Measurements from ENCODE around the gene SP1. TPM values are rescaled to one million over a fixed set of nuclear protein-coding genes. Genes with fewer than 3 reads are reported as not detected.
A peak's percentile ranks its signal among the peaks of the same experiment; 100 is the strongest.
"Not testable (repeated sequence)": the region's sequence is repeated elsewhere in the genome, so short reads cannot be mapped to it uniquely, and the experiment has no call there.

The SP1 gene
- 65.6 and 66.0 TPM in 2 replicates for total RNA-seq

DNA sequence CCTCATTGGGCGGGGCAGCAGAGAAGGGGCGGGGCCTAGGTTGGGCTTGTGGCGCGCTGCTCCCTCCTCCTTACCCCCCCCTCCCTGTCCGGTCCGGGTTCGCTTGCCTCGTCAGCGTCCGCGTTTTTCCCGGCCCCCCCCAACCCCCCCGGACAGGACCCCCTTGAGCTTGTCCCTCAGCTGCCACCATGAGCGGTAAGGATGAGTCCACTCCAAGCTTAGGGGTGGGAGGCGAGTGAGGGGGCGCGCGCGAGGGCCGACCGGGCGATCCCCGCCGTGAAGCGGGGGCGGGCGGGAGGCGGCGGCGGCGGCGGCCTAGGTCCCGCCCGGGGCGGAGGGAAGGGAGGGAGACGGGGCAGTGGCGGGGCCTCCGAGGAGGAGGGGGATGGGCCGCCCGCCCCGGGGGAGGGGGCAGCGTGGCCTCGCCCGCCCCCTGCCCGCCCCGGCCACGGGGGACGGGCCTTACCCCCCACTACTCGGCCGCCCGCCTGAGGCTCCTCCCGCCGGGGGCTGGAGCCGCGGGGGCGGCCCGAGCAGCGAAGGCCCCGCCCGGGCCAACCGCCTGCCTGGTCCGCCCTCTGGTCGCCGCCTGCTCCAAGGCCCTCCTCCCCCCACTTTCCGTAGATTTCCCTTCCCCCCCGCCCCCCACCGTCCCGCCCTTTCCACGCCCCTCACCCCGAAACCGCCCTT lies at the start of gene SP1:
Gene SP1, plus strand, starts transcription at position 73 of the 690 bp plus-strand sequence. Its CDS starts 116 bp downstream, at position 189.
- peak; percentile 92 for DNase-seq (ENCODE audit: low spot score)
- Mint-ChIP-seq H3K36me3 (ENCODE audit: low read depth) (peaks cover 27% of the 10 kb centered on the region), H3K27me3 (ENCODE audit: insufficient read depth) (no peaks in the 10 kb centered on the region), H3K9me3 (no peaks in the 10 kb centered on the region), H3K4me1 (ENCODE audit: low read depth) (peaks cover 37% of the 10 kb centered on the region), H3K27ac (peak within 1 kb of the TSS; percentile 90), H3K4me3 (peak within 1 kb of the TSS; percentile 88)
- intact Hi-C loops (cut with micrococcal nuclease): loop anchor here (1.0 to 5.0 kb wide), 8 partner anchors 41 to 374 kb away; partner anchors contain the start of genes ATF7, CALCOCO1, EIF4B and SPRYD3

DNA sequence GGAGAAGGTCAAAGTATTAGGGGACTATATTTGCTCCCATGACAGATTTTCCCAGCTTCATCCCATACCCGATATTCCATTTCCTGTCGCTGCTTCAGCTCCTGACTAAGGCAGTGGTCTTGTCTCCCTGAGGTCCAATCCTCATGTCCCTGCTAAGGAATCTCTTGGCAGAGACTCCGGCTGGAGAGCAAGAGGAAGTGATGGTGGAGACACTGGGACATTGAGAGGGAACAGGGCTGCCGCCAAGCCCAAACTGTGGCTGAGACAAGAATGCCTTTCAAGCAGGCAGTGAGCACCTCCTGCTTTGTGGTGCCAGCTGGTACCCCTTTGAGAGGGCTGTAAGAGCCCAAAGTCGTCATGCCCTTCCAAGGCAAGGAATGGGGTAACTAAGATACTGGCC lies 49.3 kb upstream of the SP1 start:
- H3K9me3 Mint-ChIP-seq: no peaks in the 10 kb centered on the region
- H3K27ac Mint-ChIP-seq: no peak overlapping the region
- H3K4me3 Mint-ChIP-seq: no peak overlapping the region
- H3K36me3 Mint-ChIP-seq (ENCODE audit: low read depth): no peaks in the 10 kb centered on the region
- DNase-seq (ENCODE audit: low spot score): no peak
- peaks cover 44% of the 10 kb centered on the region for H3K27me3 Mint-ChIP-seq (ENCODE audit: insufficient read depth)
- peaks cover 6% of the 10 kb centered on the region for H3K4me1 Mint-ChIP-seq (ENCODE audit: low read depth)
- intact Hi-C loops (cut with micrococcal nuclease): no loop called here

DNA sequence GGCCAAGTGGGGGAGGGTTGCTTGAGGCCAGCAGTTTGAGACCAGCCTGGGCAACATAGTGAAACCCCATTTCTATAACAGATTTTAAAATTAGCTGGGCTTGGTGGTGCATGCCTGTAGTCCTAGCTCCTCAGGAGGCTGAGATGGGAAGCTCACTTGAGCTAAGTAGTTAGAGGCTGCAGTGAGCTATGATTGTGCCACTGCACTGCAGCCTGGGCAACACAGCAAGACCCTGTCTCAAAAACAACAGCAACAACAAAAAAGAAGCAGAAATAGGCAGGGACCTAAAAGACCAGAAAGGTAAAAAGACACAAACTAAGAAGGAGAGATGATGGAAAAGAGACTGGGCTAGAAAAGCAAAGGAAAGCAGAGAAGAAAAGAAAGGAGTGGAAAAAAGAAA lies 47.6 kb upstream of the SP1 start:
- H3K27ac Mint-ChIP-seq; DNase-seq (ENCODE audit: low spot score); intact Hi-C loops (cut with micrococcal nuclease); H3K4me3 Mint-ChIP-seq; H3K9me3 Mint-ChIP-seq; H3K36me3 Mint-ChIP-seq (ENCODE audit: low read depth); H3K4me1 Mint-ChIP-seq (ENCODE audit: low read depth): not testable (repeated sequence)
- H3K27me3 Mint-ChIP-seq (ENCODE audit: insufficient read depth): peaks cover 46% of the 10 kb centered on the region

DNA sequence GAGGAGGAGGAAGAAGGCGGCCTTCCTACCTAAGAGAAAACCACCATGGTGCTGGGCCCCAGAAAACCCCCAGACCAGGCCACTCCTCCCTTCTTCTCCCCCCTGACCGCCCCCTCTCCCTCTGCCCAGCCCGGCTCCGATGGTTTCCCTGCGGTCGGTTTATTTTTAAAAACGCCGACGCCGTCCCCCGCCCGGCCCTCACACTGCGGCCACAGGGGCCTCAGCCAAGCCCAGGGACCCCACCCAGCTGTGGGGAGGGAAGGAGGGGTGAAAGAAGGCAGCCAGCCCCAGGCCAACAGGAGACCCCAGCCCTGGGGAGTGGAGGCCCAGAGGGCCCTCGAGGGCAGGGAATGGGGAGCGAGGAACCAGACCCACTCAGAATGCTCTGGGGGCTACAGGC lies 47.2 kb upstream of the SP1 start:
- Mint-ChIP-seq H3K4me3 (no peak overlapping the region), H3K36me3 (ENCODE audit: low read depth) (no peaks in the 10 kb centered on the region), H3K4me1 (ENCODE audit: low read depth) (peaks cover 4% of the 10 kb centered on the region), H3K27ac (no peak overlapping the region), H3K9me3 (no peaks in the 10 kb centered on the region), H3K27me3 (ENCODE audit: insufficient read depth) (peaks cover 44% of the 10 kb centered on the region)
- DNase-seq (ENCODE audit: low spot score): no peak
- intact Hi-C loops (cut with micrococcal nuclease): no loop called here

DNA sequence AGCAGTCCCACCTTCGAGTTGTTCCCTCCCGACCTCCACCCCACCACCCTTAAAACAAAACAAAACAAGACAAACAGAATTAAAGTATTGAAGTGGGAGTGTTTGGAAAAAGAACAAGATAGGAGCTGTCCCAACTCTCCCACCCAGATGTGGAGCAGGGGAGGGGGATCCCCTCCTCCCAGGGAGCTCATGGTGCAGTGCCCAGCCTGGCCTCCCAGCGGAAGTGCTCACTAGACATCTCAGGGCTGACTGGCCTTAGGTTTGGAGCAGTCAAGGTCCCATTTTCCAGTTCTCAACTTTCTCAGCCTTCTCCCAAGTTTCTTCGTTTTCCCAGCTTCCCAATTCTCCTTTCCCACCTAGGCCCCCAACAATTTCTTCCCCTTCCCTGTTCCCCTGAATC lies 46.7 kb upstream of the SP1 start:
- no peaks in the 10 kb centered on the region for H3K9me3 Mint-ChIP-seq
- peaks cover 49% of the 10 kb centered on the region for H3K27me3 Mint-ChIP-seq (ENCODE audit: insufficient read depth)
- H3K36me3 Mint-ChIP-seq (ENCODE audit: low read depth): no peaks in the 10 kb centered on the region
- peaks cover 9% of the 10 kb centered on the region for H3K4me1 Mint-ChIP-seq (ENCODE audit: low read depth)
- intact Hi-C loops (cut with micrococcal nuclease): no loop called here
- H3K27ac Mint-ChIP-seq: no peak overlapping the region
- no peak overlapping the region for H3K4me3 Mint-ChIP-seq
- no peak for DNase-seq (ENCODE audit: low spot score)

DNA sequence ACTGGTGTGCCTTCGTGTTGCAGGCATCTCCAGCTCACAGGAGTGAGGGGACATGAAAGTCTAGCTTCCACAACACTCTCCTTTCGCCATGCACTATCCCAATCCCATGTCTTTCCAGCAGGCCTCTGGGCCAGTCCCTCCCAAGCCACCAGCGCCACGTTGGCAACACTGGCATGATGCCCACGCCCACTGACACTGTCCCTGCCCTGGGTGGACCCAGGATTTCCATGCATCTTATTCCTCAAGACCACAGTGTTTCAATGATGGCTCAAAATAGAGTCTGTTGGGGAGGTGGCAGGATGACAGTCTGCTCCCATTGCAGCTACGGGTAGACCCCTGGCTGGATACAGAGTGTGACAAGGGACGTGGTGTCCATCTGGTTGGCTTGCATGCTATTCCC lies 46.1 kb upstream of the SP1 start:
- intact Hi-C loops (cut with micrococcal nuclease): no loop called here
- peaks cover 12% of the 10 kb centered on the region for H3K4me1 Mint-ChIP-seq (ENCODE audit: low read depth)
- no peaks in the 10 kb centered on the region for H3K9me3 Mint-ChIP-seq
- H3K4me3 Mint-ChIP-seq: no peak overlapping the region
- H3K27ac Mint-ChIP-seq: peak overlapping the region; percentile 48
- H3K27me3 Mint-ChIP-seq (ENCODE audit: insufficient read depth): peaks cover 52% of the 10 kb centered on the region
- no peaks in the 10 kb centered on the region for H3K36me3 Mint-ChIP-seq (ENCODE audit: low read depth)
- DNase-seq (ENCODE audit: low spot score): no peak

DNA sequence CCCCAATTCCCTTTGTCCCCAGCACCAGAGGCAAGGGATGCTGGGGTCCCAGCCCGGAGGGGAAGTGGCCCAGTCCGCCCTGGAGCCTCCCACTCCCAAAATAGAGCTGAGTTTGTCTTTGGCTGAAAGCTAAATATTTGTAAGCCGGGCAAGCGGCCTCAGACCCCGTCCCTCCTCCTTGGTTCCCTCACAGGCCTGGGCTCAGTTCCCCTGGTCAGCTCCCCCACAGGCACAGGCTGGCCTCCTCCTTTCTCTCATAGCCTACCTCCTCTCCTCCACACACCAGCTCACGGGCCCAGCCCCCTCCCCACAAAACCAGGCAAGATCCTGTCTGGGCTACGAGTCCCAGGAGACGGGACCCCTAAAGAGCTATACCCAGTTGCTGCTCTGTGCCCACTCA lies 45.2 kb upstream of the SP1 start:
- H3K9me3 Mint-ChIP-seq: no peaks in the 10 kb centered on the region
- H3K4me3 Mint-ChIP-seq: no peak overlapping the region
- peak overlapping the region; percentile 40 for H3K27ac Mint-ChIP-seq
- H3K4me1 Mint-ChIP-seq (ENCODE audit: low read depth): peaks cover 12% of the 10 kb centered on the region
- H3K36me3 Mint-ChIP-seq (ENCODE audit: low read depth): no peaks in the 10 kb centered on the region
- peaks cover 51% of the 10 kb centered on the region for H3K27me3 Mint-ChIP-seq (ENCODE audit: insufficient read depth)
- intact Hi-C loops (cut with micrococcal nuclease): no loop called here
- DNase-seq (ENCODE audit: low spot score): no peak

DNA sequence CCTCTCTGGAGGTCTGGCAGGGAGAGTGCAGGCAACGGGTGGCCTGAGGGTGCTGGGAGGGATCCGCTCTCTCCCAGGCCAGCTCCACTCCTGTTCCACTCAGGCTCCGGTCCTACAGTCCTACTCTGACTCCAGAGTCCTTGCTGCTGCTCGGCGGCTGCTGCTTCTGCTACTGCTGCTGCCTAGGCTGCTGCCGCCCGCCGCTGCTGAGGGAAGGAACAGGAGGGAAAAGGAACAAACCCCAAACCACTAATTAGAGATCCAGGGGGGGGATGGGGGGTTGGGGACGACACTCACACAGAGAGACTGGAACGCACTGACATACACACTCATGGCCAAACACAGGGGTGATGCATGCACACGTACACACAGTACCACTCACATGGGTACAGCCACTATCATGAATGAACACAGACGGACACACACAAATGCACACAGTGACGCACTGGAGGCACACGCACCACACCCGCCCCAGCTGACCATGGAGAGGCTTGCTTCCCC lies 43.7 kb upstream of the SP1 start, which contains the start of gene SP7:
Gene SP7, minus strand, starts transcription at position 174 of the 501 bp plus-strand sequence. CDS start 708 bp downstream, outside the sequence.
- no peak within 1 kb of the TSS for H3K27ac Mint-ChIP-seq
- no peak for DNase-seq (ENCODE audit: low spot score)
- peaks cover 51% of the 10 kb centered on the region for H3K27me3 Mint-ChIP-seq (ENCODE audit: insufficient read depth)
- H3K36me3 Mint-ChIP-seq (ENCODE audit: low read depth): no peaks in the 10 kb centered on the region
- H3K4me1 Mint-ChIP-seq (ENCODE audit: low read depth): peaks cover 12% of the 10 kb centered on the region
- no peak within 1 kb of the TSS for H3K4me3 Mint-ChIP-seq
- intact Hi-C loops (cut with micrococcal nuclease): no loop called here
- H3K9me3 Mint-ChIP-seq: no peaks in the 10 kb centered on the region

DNA sequence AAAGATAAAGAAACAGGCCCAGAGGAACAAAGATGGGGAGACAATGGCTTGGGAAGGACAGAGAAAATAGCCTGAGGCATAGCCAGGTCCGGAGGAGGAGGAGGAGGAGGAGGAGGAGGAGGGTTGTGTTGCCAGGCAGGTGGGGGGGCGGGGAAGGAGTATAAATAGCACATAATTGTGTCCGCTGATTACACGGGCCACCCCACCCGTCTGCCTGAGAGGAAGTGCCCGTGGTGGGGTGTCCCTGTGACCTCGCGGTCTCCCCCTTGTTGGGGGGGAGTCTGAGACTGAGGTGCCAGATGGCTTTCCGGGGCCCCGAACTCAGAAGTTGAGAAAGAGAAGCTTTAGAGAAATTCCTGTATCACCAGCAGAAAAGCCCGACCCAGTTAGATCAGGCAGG lies 42.0 kb upstream of the SP1 start:
- Mint-ChIP-seq H3K4me3 (no peak overlapping the region), H3K4me1 (ENCODE audit: low read depth) (peaks cover 13% of the 10 kb centered on the region), H3K9me3 (no peaks in the 10 kb centered on the region), H3K27me3 (ENCODE audit: insufficient read depth) (peaks cover 48% of the 10 kb centered on the region), H3K36me3 (ENCODE audit: low read depth) (no peaks in the 10 kb centered on the region), H3K27ac (no peak overlapping the region)
- DNase-seq (ENCODE audit: low spot score): no peak
- intact Hi-C loops (cut with micrococcal nuclease): no loop called here

DNA sequence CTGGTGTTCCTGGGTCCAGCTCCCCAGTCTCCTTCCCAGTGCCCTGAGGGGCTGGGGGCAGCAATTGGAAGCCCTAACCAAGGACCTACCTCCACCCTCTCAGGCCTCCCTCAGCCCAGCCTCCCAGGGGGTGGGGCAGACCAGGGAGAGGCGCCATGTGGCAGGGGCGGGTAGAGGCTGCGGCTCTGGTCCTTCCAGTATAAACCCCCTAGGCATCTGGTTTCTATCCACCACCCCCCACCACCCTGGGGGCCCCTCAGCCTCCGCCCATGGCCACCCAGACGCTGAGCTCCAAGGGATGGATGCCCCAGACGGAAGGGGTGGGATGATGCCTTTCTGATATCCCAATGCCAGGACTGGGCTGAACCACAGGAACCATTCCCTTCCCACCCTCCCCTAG lies 41.1 kb upstream of the SP1 start:
- no peak for DNase-seq (ENCODE audit: low spot score)
- H3K27me3 Mint-ChIP-seq (ENCODE audit: insufficient read depth): peaks cover 47% of the 10 kb centered on the region
- no peaks in the 10 kb centered on the region for H3K9me3 Mint-ChIP-seq
- H3K27ac Mint-ChIP-seq: no peak overlapping the region
- intact Hi-C loops (cut with micrococcal nuclease): no loop called here
- peaks cover 21% of the 10 kb centered on the region for H3K4me1 Mint-ChIP-seq (ENCODE audit: low read depth)
- H3K36me3 Mint-ChIP-seq (ENCODE audit: low read depth): no peaks in the 10 kb centered on the region
- H3K4me3 Mint-ChIP-seq: no peak overlapping the region

DNA sequence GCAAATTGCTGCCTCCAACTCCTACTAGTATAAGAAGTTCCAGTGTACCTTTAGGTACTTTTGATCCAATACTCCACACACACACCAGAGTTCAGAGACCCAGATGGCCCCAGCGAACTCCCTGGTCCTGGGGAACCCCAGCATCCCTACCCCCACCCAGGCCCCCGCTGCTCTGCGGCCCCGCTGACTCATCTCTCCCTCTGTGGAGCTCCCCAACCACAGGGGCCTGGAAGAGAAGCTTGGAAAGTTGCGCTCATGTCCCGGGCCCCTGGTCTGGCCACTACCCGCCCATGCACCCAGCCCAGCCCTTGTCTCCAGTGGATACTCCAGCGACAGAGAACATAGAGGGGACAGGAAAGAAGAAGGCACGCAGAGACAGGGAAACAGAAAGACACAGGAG lies 39.6 kb upstream of the SP1 start:
- peaks cover 39% of the 10 kb centered on the region for H3K27me3 Mint-ChIP-seq (ENCODE audit: insufficient read depth)
- peaks cover 33% of the 10 kb centered on the region for H3K4me1 Mint-ChIP-seq (ENCODE audit: low read depth)
- no peaks in the 10 kb centered on the region for H3K36me3 Mint-ChIP-seq (ENCODE audit: low read depth)
- H3K4me3 Mint-ChIP-seq: no peak overlapping the region
- no peak overlapping the region for H3K27ac Mint-ChIP-seq
- intact Hi-C loops (cut with micrococcal nuclease): no loop called here
- no peak for DNase-seq (ENCODE audit: low spot score)
- no peaks in the 10 kb centered on the region for H3K9me3 Mint-ChIP-seq

DNA sequence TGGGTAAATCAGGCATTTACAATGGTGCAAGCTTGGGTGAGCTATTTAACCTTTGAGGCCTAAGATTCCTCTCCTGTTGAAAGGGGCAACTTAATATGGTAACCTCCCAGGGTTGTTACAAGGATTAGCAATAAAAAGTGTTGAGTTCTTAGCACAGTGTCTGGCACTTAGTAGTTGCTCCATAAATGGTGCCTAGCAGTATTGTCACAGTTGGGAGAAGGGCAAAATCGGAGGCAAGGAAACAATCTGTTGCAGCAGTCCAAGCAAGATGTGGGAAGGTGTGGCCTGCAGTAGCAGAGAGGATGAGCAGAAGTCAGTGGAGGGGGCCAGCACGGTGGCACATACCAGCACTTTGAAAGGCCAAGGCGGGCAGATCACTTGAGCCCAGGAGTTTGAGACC lies 36.5 kb upstream of the SP1 start:
- Mint-ChIP-seq H3K4me3 (peak overlapping the region; percentile 61), H3K27ac (peak overlapping the region; percentile 46)
- intact Hi-C loops (cut with micrococcal nuclease): no loop called here

DNA sequence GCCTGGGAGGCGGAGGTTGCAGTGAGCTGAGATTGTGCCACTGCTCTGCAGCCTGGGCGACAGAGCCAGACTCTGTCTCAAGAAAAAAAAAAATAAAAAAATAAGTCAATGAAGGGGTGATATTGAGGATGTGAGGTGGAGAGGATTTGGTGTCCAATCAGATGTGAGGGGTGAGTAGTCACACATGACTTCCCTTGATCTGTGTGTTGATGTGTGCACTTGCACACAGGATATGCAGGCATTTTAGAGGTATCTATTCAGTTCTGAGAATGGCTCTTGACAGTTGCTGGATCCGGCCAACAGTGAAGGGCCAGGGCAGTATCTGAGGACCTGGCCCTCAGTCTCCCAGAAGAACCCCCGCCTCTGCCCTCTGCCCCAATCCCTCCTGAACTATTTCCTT lies 36.0 kb upstream of the SP1 start:
- no peaks in the 10 kb centered on the region for H3K9me3 Mint-ChIP-seq
- intact Hi-C loops (cut with micrococcal nuclease): no loop called here
- peaks cover 23% of the 10 kb centered on the region for H3K4me1 Mint-ChIP-seq (ENCODE audit: low read depth)
- no peak for DNase-seq (ENCODE audit: low spot score)
- peaks cover 15% of the 10 kb centered on the region for H3K27me3 Mint-ChIP-seq (ENCODE audit: insufficient read depth)
- H3K4me3 Mint-ChIP-seq: peak overlapping the region; percentile 61
- no peaks in the 10 kb centered on the region for H3K36me3 Mint-ChIP-seq (ENCODE audit: low read depth)
- H3K27ac Mint-ChIP-seq: peak overlapping the region; percentile 64

More for the DNA sequence above, 36.5 kb upstream of the SP1 start:
- no peaks in the 10 kb centered on the region for H3K36me3 Mint-ChIP-seq (ENCODE audit: low read depth)
- H3K27me3 Mint-ChIP-seq (ENCODE audit: insufficient read depth): peaks cover 17% of the 10 kb centered on the region
- H3K4me1 Mint-ChIP-seq (ENCODE audit: low read depth): peaks cover 24% of the 10 kb centered on the region
- DNase-seq (ENCODE audit: low spot score): no peak
- no peaks in the 10 kb centered on the region for H3K9me3 Mint-ChIP-seq
